Measurements from ENCODE around the gene PCDHGB3. TPM values are rescaled to one million over a fixed set of nuclear protein-coding genes. Genes with fewer than 3 reads are reported as not detected.
"Not testable (repeated sequence)": the region's sequence is repeated elsewhere in the genome, so short reads cannot be mapped to it uniquely, and the experiment has no call there.

PCDHGB3 gene
- total RNA-seq, 4 donors from 2014 or later, result 4.3 to 9.7 (median 7.5) TPM

- DNase-seq (ENCODE audit: low spot score in 2 of 2), result no peak
- peak overlapping the region; percentile 17 for H3K4me3 ChIP-seq
- H3K4me1 ChIP-seq, result peaks cover 1% of the 10 kb centered on the region
- no peaks in the 10 kb centered on the region for H3K36me3 ChIP-seq
- no peak overlapping the region for H3K27ac ChIP-seq
- H3K9me3 ChIP-seq, result peaks cover 23% of the 10 kb centered on the region
- peaks cover 6% of the 10 kb centered on the region for H3K27me3 ChIP-seq
- TF ChIP-seq EP300 (IDR thresholded peaks at IDR 0.05), result no peak
- 25% methylated on average over 31 of the region's 31 CpGs for WGBS
These were observed 26.0 kb upstream of the PCDHGB3 start for GRCh38 chr5:141343953-141344463.

DNA sequence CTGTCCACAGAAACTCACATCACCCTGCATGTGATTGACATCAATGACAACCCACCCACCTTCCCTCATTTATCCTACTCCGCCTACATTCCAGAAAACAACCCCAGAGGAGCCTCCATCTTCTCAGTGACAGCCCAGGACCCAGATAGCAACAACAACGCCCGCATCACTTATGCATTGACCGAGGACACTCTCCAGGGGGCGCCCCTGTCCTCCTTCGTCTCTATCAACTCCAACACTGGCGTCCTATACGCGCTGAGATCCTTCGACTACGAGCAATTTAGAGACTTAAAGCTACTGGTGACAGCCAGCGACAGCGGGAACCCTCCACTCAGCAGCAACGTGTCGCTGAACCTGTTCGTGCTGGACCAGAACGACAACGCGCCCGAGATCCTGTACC, 24.7 kb upstream of the PCDHGB3 start:
- 45% methylated on average over 11 of the region's 20 CpGs for WGBS
- no peak for DNase-seq (ENCODE audit: low spot score in 2 of 2)
- no peaks in the 10 kb centered on the region for H3K4me1 ChIP-seq
- peaks cover 4% of the 10 kb centered on the region for H3K27me3 ChIP-seq
- H3K27ac ChIP-seq, result no peak overlapping the region
- no peak for TF ChIP-seq POLR2AphosphoS5 (IDR thresholded peaks at IDR 0.05)
- H3K4me3 ChIP-seq, result no peak overlapping the region
- H3K36me3 ChIP-seq, result no peaks in the 10 kb centered on the region
- H3K9me3 ChIP-seq, result peaks cover 15% of the 10 kb centered on the region

DNA sequence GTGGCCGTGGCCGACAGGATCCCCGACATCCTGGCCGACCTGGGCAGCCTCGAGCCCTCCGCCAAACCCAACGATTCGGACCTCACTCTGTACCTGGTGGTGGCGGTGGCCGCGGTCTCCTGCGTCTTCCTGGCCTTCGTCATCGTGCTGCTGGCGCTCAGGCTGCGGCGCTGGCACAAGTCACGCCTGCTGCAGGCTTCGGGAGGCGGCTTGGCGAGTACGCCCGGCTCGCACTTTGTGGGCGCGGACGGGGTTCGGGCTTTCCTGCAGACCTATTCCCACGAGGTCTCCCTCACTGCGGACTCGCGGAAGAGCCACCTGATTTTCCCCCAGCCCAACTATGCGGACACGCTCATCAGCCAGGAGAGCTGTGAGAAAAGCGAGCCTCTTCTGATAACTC, 24.0 kb upstream of the PCDHGB3 start:
- H3K4me3 ChIP-seq; DNase-seq (ENCODE audit: low spot score in 2 of 2); H3K27me3 ChIP-seq; H3K4me1 ChIP-seq; H3K27ac ChIP-seq; H3K36me3 ChIP-seq: not testable (repeated sequence)
- H3K9me3 ChIP-seq, result peaks cover 22% of the 10 kb centered on the region
- WGBS, result 59% methylated on average over 9 of the region's 35 CpGs

- WGBS, result 25% methylated on average over 29 of the region's 29 CpGs
- Histone ChIP-seq H3K4me3 (peak within 1 kb of the TSS; percentile 19), H3K27me3 (no peaks in the 10 kb centered on the region), H3K9me3 (peaks cover 34% of the 10 kb centered on the region), H3K27ac (no peak within 1 kb of the TSS), H3K4me1 (no peaks in the 10 kb centered on the region), H3K36me3 (no peaks in the 10 kb centered on the region)
- TF ChIP-seq EP300 (IDR thresholded peaks at IDR 0.05) (no peak), POLR2AphosphoS5 (IDR thresholded peaks at IDR 0.05) (no peak), CTCF (IDR thresholded peaks at IDR 0.05) (peak in 1 of 2 donors; percentile 13), POLR2A (IDR thresholded peaks at IDR 0.05) (no peak)
- DNase-seq (ENCODE audit: low spot score in 2 of 2), result no peak
These were observed 20.0 kb upstream of the PCDHGB3 start, which contains the start of gene PCDHGB1 for GRCh38 chr5:141349917-141350619. Gene PCDHGB1 (plus strand): TSS chr5:141350099. CDS start chr5:141350261, 162 bp downstream.

GRCh38 chr5:141351591-141351990, 18.5 kb upstream of the PCDHGB3 start:
- H3K9me3 ChIP-seq, result peaks cover 37% of the 10 kb centered on the region
- no peak for DNase-seq (ENCODE audit: low spot score in 2 of 2)
- H3K36me3 ChIP-seq, result no peaks in the 10 kb centered on the region
- no peaks in the 10 kb centered on the region for H3K4me1 ChIP-seq
- no peak for TF ChIP-seq POLR2AphosphoS5 (IDR thresholded peaks at IDR 0.05)
- TF ChIP-seq CTCF (IDR thresholded peaks at IDR 0.05), result no peak
- TF ChIP-seq POLR2A (IDR thresholded peaks at IDR 0.05), result no peak
- no peak for TF ChIP-seq EP300 (IDR thresholded peaks at IDR 0.05)
- WGBS, result 45% methylated on average over 22 of the region's 36 CpGs
- H3K27me3 ChIP-seq, result no peaks in the 10 kb centered on the region
- no peak overlapping the region for H3K4me3 ChIP-seq
- H3K27ac ChIP-seq, result no peak overlapping the region

DNA sequence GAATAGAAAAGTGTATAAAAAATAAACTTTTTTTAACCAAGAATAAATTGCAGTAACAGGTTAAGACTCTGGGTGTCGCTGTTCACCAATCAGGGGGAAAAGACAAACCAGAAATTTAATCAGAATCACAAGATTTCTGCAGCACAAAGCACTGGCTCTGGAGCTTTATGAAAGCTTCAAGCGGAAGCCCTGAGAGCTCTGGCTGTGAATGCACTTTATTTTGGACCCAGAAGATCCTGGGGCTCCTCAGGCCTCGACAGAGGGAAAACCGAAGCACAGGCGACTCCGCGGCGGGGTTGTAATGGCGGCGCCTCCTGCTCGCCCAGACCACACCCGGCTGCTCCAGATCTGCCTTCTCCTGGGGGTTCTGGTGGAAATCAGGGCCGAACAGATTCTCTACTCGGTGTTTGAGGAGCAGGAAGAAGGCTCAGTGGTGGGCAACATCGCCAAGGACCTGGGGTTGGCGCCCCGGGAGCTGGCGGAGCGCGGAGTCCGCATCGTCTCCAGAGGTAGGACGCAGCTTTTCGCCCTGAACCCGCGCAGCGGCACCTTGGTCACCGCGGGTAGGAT, 15.1 kb upstream of the PCDHGB3 start, which contains the start of gene PCDHGA4:
TSS of gene PCDHGA4 (plus strand) at position 122 of the 570 bp plus-strand sequence. CDS start at position 209, 87 bp downstream.
- WGBS, result 14% methylated on average over 22 of the region's 29 CpGs
- no peaks in the 10 kb centered on the region for H3K4me1 ChIP-seq
- H3K27ac ChIP-seq, result no peak within 1 kb of the TSS
- H3K9me3 ChIP-seq, result peaks cover 55% of the 10 kb centered on the region
- TF ChIP-seq EP300 (IDR thresholded peaks at IDR 0.05) (no peak), POLR2AphosphoS5 (IDR thresholded peaks at IDR 0.05) (no peak), CTCF (IDR thresholded peaks at IDR 0.05) (no peak), POLR2A (IDR thresholded peaks at IDR 0.05) (no peak)
- peak within 1 kb of the TSS; percentile 29 for H3K4me3 ChIP-seq
- no peaks in the 10 kb centered on the region for H3K36me3 ChIP-seq
- no peak for DNase-seq (ENCODE audit: low spot score in 2 of 2)
- H3K27me3 ChIP-seq, result no peaks in the 10 kb centered on the region
